Ascending aorta (tissue), 2 donors: Measurements from ENCODE around the gene TMEM145. TPM values are rescaled to one million over a fixed set of nuclear protein-coding genes. Genes with fewer than 3 reads are reported as not detected.
A peak's percentile ranks its signal among the peaks of the same experiment; 100 is the strongest.

Experiments
- DNase-seq, 2 donors: peaks; one replicate each; pipeline ENCODE4 v3.0.0-alpha.2; 2019; ENCODE audit warnings: low spot score in 2 of 2
- H3K27ac ChIP-seq, 2 donors: fragments of 200-600 bp; sonication (generic); one replicate each; pipeline ENCODE4 v1.5.1; 2016 to 2017; ENCODE audit warnings: mild to moderate bottlenecking in 1 of 2
- H3K27me3 ChIP-seq: fragments of 200-600 bp; sonication (generic); one replicate; pipeline ENCODE4 v1.5.1; 2017
- H3K36me3 ChIP-seq, 2 donors: fragments of 200-600 bp; sonication (generic); one replicate each; pipeline ENCODE4 v1.5.1; 2016
- H3K4me1 ChIP-seq, 2 donors: fragments of 200-600 bp; sonication (generic); one replicate each; pipeline ENCODE4 v1.5.1; 2016 to 2017; ENCODE audit warnings: mild to moderate bottlenecking in 1 of 2
- H3K4me3 ChIP-seq, 2 donors: fragments of 200-600 bp; sonication (generic); one replicate each; pipeline ENCODE4 v1.5.1; 2016 to 2017; ENCODE audit warnings: mild to moderate bottlenecking in 1 of 2
- H3K9me3 ChIP-seq, 2 donors: fragments of 200-600 bp; sonication (generic); one replicate each; pipeline ENCODE4 v1.5.1; 2016
- intact Hi-C: fragments of 100-400 bp; cut with DNase I; formaldehyde crosslinking; loops from one replicate; pipeline ENCODE4 v1.15.1; 2023
- total RNA-seq: library from RNA; depleted of rRNA; stranded (reverse); fragments of >200 nt; gene quantifications from one replicate; pipeline ENCODE4 v1.1.0, GENCODE V29; 2016
- TF ChIP-seq, protein P1 (sequence below), 3 experiments: fragments of 200-600 bp in 2 of 3; fragments of 450-650 bp in 1 of 3; sonication (generic) in 2 of 3; IDR thresholded peaks; one replicate each; pipeline ENCODE4 v1.5.1; 2016 to 2019; ENCODE audit warnings: antibody characterized with exemption in 3 of 3, mild to moderate bottlenecking in 1 of 3, moderate library complexity in 1 of 3

TMEM145 gene
- total RNA-seq, 1 donor from 2014 or later, result not detected

DNA sequence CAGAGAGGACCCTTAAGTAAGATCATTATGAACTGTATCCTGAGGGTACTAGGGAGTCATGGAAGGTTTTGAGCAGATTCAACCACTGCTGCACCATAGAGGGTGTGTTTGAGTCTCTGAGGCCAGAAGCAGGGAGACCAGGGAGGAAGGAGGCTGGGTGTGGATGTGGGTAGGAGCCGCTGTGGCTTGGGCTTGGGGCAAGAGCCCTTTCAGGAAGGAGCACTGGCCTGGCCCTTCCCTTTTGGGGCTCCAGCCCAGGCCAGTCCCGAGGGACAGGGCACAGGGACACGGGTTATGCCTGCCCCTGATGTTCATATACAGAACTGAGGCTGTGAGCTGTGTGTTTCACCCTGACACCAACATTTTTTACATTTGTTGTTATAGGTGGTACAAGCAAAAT is 36.8 kb upstream of the TMEM145 start:
- Histone ChIP-seq H3K4me3 (no peak overlapping the region), H3K4me1 (peaks cover 33 to 53% of the 10 kb centered on the region in 2 donors), H3K27ac (peak overlapping the region; percentile 93 to 96), H3K9me3 (no peaks in the 10 kb centered on the region), H3K27me3 (no peaks in the 10 kb centered on the region), H3K36me3 (peaks cover 35 to 36% of the 10 kb centered on the region in 2 donors)
- no peak for DNase-seq
- TF ChIP-seq, protein P1, sequence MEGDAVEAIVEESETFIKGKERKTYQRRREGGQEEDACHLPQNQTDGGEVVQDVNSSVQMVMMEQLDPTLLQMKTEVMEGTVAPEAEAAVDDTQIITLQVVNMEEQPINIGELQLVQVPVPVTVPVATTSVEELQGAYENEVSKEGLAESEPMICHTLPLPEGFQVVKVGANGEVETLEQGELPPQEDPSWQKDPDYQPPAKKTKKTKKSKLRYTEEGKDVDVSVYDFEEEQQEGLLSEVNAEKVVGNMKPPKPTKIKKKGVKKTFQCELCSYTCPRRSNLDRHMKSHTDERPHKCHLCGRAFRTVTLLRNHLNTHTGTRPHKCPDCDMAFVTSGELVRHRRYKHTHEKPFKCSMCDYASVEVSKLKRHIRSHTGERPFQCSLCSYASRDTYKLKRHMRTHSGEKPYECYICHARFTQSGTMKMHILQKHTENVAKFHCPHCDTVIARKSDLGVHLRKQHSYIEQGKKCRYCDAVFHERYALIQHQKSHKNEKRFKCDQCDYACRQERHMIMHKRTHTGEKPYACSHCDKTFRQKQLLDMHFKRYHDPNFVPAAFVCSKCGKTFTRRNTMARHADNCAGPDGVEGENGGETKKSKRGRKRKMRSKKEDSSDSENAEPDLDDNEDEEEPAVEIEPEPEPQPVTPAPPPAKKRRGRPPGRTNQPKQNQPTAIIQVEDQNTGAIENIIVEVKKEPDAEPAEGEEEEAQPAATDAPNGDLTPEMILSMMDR (IDR thresholded peaks at IDR 0.05), result no peak
- intact Hi-C loops, result no loop called here

GRCh38 chr19:42276821-42277220 is 36.3 kb upstream of the TMEM145 start:
- TF ChIP-seq, protein P1 (IDR thresholded peaks at IDR 0.05), result no peak
- Histone ChIP-seq H3K27ac (peak overlapping the region; percentile 93 to 96), H3K9me3 (no peaks in the 10 kb centered on the region), H3K4me1 (peaks cover 33 to 55% of the 10 kb centered on the region in 2 donors), H3K27me3 (no peaks in the 10 kb centered on the region), H3K36me3 (peaks cover 35 to 36% of the 10 kb centered on the region in 2 donors), H3K4me3 (no peak overlapping the region)
- intact Hi-C loops, result no loop called here
- no peak for DNase-seq

DNA sequence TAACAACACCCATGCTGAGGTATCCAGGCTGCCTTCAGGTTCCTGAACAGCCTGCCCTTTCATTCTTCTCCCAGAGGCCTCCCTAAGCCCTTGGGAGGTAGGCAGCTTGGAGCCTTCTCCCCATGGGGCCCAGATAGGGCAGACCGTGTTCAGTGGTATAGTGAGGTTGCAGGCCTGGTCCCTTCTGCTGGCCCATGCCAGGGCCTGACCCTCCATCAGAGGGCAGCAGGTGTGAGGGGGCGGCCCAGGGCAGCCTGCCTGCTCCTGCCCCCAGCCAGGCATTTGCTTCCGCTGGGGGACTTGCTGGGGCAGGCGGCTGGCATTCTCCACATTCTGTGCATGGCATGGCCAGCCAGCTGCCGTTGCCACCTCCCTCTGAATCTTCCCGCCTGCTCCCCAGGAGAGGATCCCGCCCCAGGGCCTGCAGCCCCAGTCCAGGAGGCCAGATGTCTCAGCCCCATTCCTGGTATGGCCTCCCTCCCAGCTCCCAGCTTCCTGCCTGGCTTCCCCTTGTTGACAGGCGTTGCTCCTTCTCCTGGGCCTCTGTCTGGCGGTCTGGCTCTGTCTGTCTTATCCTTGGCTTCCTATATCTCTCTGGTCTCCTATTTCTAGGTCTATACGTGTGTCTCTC is 35.2 kb upstream of the TMEM145 start:
- TF ChIP-seq, protein P1 (IDR thresholded peaks at IDR 0.05), result no peak
- H3K27ac ChIP-seq, result peak overlapping the region; percentile 93 to 96
- H3K4me1 ChIP-seq, result peaks cover 42 to 66% of the 10 kb centered on the region in 2 donors
- no peak for DNase-seq
- H3K4me3 ChIP-seq, result peak overlapping the region; percentile 3 to 86
- intact Hi-C loops, result no loop called here
- H3K9me3 ChIP-seq, result no peaks in the 10 kb centered on the region
- no peaks in the 10 kb centered on the region for H3K27me3 ChIP-seq
- peaks cover 25 to 26% of the 10 kb centered on the region in 2 donors for H3K36me3 ChIP-seq

GRCh38 chr19:42278452-42279154 is 34.5 kb upstream of the TMEM145 start:
- H3K4me1 ChIP-seq, result peaks cover 44 to 70% of the 10 kb centered on the region in 2 donors

DNA sequence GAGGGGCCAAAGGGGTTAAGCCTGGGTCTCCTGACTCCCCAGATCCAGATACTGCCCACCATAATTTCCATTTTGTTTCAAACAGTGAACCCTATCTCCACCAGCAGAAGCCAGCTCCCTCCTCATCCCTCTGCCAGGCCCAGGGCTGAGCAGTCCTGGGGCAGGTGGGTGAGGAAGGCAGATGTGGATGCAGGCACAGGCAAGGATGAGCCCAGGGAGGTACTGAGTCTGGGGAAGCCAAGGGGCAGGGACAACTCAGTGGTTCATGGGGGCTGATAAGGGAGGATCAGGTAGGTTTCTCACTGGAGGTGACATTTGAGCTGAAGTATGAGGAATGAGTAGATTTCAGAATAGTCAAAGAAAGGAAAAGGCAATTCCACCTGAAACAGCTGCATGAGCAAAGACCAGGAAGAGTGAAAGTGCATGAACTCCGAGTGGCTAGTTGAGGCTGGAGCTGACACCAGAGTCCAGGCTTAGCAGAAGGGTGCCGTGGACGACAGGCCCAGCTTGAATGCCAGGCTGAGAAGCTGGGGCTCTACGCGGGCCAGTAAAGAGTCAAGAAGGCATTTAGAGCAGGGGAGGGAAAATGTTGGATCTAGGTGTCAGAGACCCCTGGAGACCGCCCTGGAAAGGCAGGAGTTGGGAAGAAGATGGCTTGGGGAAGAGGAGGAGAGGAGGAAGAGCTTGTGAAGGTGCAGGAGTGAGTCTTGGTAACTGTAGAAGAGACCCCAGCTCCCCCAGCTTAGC is 33.8 kb upstream of the TMEM145 start:
- Histone ChIP-seq H3K4me3 (peak overlapping the region; percentile 82 to 86), H3K36me3 (peaks cover 11 to 12% of the 10 kb centered on the region in 2 donors), H3K27ac (peak overlapping the region; percentile 93 to 96), H3K4me1 (peaks cover 43 to 70% of the 10 kb centered on the region in 2 donors), H3K27me3 (no peaks in the 10 kb centered on the region), H3K9me3 (no peaks in the 10 kb centered on the region)
- no peak for DNase-seq
- intact Hi-C loops, result loop anchor here (1.0 kb wide), 2 partner anchors 9 to 33 kb away; no protein-coding TSS in a partner anchor
- TF ChIP-seq, protein P1 (IDR thresholded peaks at IDR 0.05), result no peak

More at GRCh38 chr19:42278452-42279154, 34.5 kb upstream of the TMEM145 start:
- TF ChIP-seq, protein P1 (IDR thresholded peaks at IDR 0.05), result no peak
- H3K4me3 ChIP-seq, result peak overlapping the region; percentile 3 to 86
- H3K27me3 ChIP-seq, result no peaks in the 10 kb centered on the region
- H3K27ac ChIP-seq, result peak overlapping the region; percentile 93 to 96
- no peaks in the 10 kb centered on the region for H3K9me3 ChIP-seq
- H3K36me3 ChIP-seq, result peaks cover 18 to 20% of the 10 kb centered on the region in 2 donors
- intact Hi-C loops, result loop anchor here (1.0 kb wide), 2 partner anchors 8 to 32 kb away; no protein-coding TSS in a partner anchor
- no peak for DNase-seq
